Measurements from ENCODE around the gene KRTAP10-2.

DNA sequence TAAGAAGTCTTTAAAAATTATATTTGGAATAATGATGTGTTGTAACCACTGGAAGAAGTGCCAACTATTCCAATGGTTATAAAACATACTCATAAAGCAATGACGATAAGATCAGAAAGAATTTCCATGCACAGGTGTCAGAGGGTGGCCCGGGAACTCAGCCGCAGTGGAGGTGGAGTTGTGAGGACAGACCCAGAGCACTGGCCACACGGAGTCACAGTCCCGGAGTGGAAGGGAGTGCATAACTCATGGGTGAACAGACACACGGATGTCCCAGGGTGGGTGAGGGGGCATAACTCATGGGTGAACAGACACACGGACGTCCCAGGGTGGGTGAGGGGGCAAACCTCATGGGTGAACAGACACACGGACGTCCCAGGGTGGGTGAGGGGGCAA, 24.7 kb upstream of the KRTAP10-2 start:
- TF ChIP-seq, protein P1, sequence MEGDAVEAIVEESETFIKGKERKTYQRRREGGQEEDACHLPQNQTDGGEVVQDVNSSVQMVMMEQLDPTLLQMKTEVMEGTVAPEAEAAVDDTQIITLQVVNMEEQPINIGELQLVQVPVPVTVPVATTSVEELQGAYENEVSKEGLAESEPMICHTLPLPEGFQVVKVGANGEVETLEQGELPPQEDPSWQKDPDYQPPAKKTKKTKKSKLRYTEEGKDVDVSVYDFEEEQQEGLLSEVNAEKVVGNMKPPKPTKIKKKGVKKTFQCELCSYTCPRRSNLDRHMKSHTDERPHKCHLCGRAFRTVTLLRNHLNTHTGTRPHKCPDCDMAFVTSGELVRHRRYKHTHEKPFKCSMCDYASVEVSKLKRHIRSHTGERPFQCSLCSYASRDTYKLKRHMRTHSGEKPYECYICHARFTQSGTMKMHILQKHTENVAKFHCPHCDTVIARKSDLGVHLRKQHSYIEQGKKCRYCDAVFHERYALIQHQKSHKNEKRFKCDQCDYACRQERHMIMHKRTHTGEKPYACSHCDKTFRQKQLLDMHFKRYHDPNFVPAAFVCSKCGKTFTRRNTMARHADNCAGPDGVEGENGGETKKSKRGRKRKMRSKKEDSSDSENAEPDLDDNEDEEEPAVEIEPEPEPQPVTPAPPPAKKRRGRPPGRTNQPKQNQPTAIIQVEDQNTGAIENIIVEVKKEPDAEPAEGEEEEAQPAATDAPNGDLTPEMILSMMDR (IDR thresholded peaks at IDR 0.05) = no peak
- TF ChIP-seq POLR2AphosphoS5 (IDR thresholded peaks at IDR 0.05) = no peak
- TF ChIP-seq POLR2A (IDR thresholded peaks at IDR 0.05) = no peak
